NCI-H128 (cell line): ENCODE data around the gene RELL2.
A peak's percentile ranks its signal among the peaks of the same experiment; 100 is the strongest.
"Not testable (repeated sequence)": the region's sequence is repeated elsewhere in the genome, so short reads cannot be mapped to it uniquely, and the experiment has no call there.

Experiments
- DNase-seq: peaks from one replicate; lab custom pipeline; 2025; ENCODE audit not compliant: unreplicated experiment; lab: John Stamatoyannopoulos, UW

The RELL2 gene, protein sequence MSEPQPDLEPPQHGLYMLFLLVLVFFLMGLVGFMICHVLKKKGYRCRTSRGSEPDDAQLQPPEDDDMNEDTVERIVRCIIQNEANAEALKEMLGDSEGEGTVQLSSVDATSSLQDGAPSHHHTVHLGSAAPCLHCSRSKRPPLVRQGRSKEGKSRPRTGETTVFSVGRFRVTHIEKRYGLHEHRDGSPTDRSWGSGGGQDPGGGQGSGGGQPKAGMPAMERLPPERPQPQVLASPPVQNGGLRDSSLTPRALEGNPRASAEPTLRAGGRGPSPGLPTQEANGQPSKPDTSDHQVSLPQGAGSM

DNA sequence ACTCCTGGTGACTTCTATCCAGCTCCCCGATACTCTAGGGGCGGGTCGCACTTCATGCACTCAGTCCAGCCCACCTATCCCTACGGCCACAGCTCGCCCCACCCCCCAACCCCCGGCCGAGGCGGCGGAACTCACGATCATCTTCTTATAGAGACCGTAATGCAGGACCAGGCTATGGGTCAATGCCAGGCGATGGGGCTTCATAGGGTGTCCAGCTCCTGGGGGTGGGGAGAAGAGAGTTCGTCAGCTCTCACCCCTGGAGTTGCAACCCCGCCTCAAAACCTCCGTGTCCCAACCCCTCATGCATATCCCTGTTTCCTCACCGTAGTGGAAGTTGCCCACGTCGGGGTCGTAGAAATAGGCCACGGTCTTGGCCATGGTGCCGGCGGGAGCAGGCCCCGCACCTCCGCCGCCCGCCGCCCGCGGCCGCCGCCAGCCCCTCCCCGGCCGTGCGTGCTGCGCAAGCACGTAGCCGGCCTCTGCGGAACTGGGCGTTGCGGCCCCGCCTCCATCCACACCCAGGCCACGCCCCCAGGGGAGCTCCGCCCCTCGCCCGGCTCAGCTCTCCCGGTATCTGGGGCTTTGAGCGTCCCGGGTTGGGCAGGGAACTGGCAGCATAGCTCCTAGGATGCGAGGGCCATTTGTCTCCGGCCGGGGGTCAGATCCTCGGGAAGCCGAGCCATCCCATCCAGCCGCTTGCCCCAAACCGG, at the start of gene RELL2, which contains the start of gene HDAC3:
RELL2 (plus strand) TSS at position 585 of the 710 bp plus-strand sequence. CDS start 1,229 bp downstream, outside the sequence.
HDAC3 (minus strand) TSS at position 437 of the 710 bp plus-strand sequence; CDS start at position 378, 59 bp downstream.
- DNase-seq: peak; percentile 73

DNA sequence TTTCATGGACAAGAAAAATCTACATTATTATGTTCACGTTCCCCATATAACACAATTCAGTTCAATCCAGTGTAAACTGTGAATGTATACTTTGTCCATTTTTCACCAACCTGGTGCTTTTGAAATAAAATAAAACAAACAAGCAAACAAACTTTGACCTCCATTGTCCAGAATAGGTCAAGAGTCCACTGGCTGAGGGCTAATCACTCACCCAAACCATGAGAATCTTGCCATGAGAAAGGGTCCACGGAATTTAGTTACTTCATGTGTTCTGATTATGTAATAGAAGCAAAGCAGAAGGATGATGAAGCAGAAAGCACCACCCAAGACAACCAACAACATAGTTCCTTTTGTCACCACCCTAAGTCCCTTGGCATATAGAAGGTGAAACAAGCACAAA, 46.7 kb upstream of the RELL2 start:
- DNase-seq: no peak

DNA sequence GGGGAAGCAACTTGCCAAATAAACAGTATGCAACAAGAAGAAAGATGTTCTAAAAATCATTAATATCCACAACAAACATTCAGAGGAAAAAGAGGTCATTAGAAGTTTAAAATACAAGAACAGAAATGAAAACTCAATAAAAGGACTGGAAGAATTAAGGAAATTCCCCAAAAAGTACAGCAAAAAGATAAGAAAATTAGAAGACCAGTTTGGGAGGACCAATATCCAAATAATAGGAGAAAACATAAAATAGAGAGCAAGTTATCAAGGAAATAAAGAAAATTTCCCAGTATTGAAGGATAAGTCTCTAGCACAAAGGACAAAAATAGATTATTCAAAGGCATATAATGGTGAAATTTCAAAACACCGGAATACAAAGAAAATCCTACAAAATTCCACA, 39.9 kb upstream of the RELL2 start:
- DNase-seq: no peak

DNA sequence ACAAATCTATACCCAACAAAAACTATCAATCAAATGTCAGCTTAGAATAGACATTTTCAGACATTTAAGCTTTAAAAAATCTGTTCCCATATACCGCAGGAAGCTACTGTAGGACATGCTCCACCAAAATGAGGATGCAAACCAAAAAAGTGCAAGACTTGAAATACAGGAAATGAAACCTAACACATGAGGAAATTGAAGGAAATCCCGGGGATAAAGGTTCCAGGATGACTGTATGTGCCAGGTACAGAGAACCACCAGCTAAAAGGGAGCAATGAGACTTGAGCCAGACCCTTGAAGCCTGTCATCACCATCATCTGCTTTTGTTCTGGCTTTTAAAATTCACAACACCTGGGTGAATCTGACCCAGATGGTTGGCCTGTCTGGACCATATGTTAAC, 39.4 kb upstream of the RELL2 start:
- DNase-seq: no peak

DNA sequence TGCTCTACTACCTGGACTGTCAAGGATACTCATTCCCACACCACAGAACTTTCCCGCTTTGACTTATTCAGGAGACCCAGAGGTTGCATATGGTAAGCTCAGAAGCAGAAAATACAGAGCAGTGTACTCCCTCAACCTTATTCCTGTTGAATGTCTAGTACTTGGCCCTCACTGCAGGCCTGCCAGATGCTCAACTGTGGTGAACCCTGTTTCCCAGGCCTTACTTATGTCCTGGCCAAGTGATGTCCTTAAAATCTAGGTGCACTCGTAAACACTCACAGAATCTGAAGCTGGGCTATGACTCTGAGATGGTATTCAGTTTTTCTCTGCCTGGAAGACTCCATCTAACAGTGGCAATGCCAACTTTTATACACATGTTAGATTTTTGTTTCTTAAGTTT, 39.0 kb upstream of the RELL2 start:
- no peak for DNase-seq

DNA sequence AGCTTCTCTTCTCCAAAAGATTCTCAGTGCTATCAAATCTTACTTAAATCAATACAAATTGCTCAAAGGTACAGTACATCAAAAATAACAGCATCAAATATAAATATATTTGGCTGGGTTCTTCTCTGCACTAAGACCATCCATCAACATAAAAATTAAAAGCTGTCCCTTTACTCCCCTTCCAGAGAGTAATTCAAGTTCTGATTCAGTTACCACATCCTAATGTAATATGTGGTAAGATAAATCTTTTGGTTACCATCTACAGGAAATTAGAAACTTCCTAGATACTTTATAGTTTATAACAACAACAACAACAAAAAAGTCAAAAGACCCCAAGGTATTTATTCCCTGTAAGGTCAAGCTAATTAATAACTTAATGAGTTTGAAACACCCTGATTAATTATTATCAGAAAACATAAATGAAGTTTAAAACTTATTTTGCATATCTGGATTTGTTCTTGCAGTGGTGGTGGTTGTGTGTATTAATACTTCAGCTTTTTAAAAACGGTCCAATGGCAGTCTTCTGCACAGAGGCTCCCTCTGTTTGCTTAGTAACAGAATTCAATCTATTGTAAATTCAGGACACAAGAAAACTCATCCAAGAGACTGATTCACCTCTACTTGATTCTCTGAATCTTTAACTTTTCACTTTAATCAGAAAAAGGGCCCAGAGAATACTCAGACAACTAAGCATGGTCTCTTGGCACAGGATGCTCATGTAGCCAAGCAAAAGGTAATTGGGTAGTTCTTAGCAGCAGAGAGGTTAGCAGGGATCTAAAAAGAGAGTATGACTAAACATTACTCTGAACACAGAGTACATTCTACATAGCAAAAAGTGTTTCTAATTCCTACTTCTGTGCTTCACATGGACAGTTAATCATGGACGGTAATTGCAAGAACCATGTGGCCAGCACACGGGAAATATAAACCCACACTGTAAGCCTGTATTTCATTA, 38.1 kb upstream of the RELL2 start:
- no peak for DNase-seq

DNA sequence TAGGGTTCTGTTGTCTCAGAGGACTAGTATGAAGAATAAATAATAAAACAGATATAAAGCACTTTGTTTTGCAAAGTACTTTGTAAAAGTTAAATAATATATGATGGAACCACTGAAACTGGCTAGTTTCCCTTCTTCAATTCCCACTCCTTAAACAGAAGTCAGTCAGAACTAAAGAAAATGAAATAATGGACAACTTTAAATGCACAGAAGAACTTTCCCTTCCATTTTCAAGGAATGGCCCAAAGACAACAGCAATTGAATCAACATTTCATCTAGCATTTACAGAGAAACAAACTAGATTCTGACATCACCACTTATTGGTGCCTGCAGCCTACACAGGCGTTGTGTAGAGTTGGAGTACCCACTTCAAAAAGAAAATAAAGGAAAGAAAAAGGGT, 34.2 kb upstream of the RELL2 start:
- no peak for DNase-seq

DNA sequence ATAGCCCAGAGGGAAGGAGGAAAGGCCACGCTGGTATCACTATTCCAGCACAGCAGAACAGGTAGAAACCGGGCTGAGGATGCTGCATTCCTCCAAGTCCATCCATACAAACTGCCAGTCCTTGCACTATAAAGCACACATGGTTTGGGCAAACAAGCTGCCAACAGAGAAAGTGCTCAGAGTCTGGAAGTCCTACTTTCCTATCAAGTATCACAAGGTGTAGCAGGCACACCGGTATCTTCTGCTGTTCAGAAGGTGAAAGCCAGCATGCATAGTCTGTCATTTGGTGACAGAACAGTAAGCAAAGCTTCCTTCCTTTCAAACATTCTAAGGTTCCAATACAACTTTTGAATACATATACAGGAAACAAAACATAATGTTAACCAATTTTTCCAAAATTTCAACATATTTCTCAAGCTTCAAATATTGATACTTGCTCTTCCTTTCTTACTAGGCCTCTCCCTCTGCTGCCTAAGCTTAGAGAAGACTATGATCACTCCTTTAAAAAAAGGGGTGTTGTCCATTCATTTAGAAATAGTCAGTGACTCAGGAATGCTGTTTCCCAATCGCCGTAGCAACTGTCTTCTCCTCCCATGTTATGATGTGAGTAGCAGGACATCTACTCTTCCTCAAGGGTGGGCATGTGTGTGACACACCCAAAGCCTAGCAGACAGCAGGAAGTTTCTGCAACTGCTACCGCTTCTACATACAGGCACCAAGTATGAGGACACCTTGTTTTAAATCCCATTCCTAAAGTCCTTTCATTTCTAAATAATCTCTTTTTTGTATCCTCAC, 32.7 kb upstream of the RELL2 start:
- DNase-seq: no peak

DNA sequence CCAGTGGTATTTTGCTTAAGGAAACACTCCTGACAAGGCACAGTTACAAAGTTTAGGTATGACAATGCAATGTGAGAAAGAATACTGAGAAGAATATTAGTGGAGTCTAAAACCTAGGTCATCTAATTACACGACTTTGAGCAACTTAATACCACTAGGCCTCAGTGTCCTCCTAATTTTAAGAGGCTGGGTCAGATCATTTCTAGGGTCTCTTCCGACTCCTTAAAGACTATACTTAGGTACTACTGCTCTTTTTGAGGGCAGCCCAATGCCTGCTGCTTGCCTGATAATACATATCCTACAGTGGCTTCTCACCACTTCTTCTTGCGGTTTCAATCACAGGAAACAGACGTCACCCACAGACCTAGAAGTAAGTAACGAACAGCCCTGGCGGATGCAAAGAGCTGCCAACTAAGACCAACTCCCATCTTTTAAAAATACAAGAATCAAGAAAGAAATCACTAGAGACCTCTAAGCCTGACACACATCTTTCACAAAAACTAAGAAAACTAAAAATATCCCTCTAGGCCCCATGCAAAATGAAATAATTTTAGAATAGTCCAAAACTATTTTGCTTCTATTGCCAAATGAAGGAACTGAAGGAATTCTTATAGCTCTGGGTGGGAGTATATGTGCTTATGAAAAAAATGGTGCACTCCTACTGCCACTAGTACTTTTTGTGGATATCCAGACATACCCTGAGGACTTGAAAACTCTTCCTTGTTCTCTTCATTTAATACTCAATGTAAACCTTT, 31.1 kb upstream of the RELL2 start:
- no peak for DNase-seq

DNA sequence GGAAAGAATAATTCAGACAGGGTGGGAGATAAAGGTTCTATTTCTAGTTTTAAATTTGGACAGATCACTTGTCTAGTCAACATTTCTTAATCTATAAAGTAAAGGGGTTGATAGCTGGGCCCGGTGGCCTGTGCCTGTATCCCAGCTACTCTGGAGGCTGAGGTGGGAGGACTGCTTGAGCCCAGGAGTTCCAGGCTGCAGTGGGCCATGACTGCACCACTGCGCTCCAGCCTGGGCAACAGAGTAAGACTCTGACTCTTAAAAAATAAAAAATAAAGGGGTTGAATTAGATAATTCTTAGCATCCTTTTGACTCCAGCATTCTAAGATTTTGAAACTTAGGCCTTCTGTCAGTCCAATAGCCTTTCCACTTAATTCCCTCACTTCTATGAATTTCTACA, 28.8 kb upstream of the RELL2 start:
- no peak for DNase-seq

DNA sequence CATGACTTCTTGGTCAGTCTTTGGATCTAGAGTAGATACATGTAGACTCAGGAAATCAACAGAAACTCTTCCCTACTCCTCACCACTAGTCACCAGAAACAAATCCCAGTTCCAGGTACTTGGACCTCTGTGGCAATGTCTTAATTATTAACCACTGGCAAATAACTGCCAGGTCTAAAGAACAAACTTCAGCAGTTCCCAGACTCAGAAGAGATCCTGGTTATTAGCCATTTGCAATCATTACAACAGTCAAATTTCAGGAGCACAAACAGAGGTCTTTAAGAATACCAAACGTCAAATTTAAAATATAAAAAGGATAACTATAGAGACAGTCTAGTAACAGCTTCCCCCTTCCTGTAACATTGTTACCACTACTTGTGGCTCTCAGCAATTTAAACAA, 28.2 kb upstream of the RELL2 start:
- DNase-seq: no peak

DNA sequence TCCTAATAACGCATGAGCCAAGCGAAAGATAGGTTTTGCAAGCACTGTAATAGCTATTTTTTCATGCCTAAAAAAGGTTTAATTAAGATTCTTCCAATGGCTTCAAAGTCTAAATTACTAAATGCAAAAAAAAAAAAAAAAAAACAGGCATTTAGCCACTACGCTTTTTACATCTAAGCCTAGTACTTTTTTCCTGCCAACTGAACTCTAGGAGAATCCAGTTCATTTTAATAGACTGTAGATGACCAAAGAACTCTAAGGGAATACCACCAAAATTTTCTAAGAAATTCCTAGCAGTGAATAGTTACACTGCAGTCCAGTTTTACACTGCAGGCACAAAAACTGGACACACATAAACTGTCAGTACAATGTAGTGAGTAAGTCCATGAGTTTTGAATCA, 27.8 kb upstream of the RELL2 start:
- DNase-seq: no peak

DNA sequence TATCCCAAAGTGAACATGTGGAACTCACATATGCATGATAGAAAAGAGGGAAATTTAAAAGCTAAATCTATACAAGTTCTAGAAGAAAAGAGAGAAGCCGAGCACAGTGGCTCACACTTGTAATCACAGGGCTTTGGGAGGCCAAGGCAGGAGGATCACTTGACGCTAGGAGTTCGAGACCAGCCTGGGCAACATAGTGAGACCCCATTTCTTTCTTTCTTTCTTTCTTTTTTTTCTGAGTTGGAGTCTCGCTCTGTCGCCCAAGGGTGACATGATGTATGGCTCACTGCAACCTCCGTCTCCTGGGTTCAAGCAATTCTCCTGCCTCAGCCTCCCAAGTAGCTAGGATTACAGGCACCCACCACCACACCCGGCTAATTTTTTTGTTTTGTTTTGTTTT, 26.9 kb upstream of the RELL2 start:
- DNase-seq: not testable (repeated sequence)

DNA sequence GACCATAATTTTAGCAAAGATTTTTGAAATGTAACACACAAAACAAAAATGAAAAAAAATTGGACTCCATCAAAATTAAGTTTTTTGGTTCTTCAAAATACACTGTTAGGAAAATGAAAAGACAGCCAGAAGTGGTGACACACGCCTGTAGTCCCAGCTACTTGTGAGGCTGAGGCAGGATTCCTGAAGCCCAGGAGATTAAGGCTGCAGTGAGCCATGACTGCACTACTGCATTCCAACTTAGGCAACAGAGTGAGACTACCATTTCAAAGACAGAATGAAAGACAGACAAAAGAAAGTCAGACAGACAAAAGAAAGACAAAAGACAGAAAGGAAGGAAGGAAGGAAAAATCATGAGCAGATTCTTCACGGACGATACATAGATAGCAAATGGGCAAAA, 25.5 kb upstream of the RELL2 start:
- no peak for DNase-seq

DNA sequence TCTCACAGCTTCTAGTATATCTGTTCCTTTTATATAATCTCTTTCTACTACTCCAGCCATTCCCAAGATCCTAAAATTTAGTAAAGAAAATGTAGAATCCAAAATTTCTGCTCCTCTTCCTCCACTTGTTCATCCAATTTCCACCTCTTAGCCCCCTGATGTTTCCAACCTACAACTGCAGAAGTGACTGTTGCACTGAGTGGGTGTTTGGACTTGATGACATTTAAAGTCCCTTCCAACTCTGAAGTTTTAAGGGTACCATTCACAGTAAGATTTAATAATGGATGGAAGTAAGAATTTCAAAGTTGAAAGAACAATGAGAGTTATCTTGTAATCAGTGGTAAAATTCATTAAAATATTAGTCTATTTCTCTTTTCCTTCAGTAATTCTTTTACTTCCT, 23.5 kb upstream of the RELL2 start:
- no peak for DNase-seq

DNA sequence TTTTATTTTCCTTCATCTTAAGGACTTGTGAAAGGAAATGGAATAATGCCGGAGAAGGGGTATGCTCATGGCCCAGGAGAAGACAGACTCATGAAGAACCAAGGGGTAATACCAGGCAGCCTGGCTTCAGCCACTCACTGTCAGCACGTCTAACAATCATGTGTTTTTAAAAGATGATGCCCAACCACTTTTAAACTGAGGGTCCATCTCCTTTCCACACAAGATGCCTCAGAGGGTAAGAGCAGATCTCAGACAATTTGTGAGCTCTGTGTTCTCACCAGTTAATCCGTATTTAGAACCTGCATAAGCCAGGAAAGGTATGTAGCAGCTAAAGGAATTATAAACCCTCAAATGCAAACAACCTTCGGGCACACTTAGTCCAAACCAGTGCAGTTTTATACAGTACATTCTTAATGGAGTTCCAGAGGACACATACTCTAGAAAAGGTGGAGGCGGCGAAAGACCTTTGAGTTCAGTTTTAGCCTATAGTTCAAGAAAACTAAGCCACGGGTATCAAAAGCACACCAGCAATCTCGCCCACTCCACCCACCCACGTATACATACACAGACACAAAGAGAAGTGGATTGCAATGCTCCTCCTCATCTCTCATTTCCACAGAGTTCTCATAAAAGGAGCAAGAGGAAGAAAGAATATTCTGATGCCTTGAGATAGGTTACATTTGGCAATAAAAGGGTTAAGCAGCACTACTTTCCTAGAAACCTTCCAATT, 20.6 kb upstream of the RELL2 start:
- DNase-seq: no peak

DNA sequence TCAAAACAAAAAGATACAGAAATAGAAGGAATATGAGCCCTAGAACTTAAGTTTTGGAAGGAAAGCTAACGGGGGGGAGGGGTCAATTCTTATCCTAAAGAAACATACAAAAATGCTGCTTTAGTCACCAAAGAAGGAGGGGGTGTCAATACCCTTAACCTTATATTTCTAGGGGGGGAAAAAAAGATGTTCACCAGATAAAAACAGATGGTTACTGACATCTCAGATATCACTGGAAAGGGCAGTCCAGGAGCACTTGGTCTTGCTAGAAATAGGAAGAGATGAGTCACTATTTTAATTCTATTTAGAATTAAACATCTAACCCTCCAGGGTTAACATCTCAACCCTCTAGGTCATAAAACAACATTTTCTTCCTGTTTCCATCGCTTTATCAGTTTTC, 19.7 kb upstream of the RELL2 start:
- DNase-seq: no peak

DNA sequence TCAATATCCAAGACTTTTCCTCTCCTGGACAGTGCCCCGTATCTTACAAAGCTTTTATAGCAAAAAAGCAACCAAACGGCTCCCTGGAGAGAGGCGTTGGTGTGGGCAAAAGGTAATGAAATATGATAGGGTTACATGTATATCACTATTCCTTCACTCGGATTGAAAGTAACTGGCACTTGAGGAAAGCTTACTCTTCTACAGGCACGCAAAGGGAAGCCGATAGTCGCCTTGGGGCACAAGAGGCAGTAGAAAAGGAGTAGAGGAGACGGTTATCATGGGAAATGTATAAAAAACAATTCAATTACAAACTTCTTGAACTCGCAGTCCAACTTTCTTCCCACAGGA, 19.1 kb upstream of the RELL2 start:
- no peak for DNase-seq

DNA sequence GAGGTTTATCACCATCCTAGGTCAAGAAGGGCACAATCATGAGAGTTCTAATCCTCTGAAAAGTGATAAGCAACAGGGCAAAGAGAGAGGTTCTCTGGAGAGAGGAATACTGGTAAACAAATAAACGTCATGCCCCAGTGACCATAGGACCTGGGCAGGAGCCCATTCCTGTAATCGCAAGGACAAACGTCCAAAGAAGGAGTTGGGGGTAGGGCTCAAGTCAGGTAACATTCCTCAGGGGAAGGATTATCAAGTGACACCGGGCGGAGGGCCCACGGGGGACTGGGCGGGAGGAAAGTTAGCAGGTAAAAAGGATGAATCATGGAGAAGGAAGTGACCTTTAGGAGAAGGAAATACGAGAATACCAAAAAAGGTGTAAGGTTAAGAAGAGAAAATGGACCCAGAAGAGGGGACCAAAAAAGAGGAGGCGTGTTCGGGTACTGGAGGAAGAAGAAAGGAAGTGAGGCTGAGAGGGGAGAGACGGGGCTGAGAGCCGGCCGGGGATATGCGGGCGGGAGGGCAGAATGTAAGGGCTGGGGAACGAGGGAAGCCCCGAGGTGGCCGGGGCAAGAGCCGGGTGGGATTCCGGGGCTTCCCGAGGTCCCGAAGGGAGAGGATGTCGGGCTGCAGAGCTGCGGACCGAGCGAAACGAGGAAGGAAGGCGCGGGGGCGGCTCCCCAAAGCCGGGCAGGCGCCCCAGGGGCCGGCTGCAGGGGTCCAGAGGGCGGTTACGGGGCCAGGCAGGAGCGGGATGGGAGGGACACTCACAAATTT, 18.6 kb upstream of the RELL2 start:
- no peak for DNase-seq
